ENCODE results near the gene SENP8.
A peak's percentile ranks its signal among the peaks of the same experiment; 100 is the strongest.
"Not testable (repeated sequence)": the region's sequence is repeated elsewhere in the genome, so short reads cannot be mapped to it uniquely, and the experiment has no call there.

SENP8 gene

GRCh38 chr15:72118017-72118978, at the start of gene SENP8, which contains the start of gene MYO9A:
Gene SENP8 (plus strand): TSS chr15:72118403. CDS start chr15:72139624, 21,221 bp downstream.
Gene MYO9A (minus strand): TSS chr15:72118150. CDS start chr15:72046563, 71,587 bp downstream.
- peak; percentile 93 to 99 (median 96) for DNase-seq
- intact Hi-C loops (cut with DNase I), result loop anchor here (2.0 kb wide), 1 partner anchor 113 kb away; the partner anchor contains the start of gene PKM

- intact Hi-C loops (cut with DNase I), result no loop called here
- DNase-seq, result no peak
These were observed 49.3 kb upstream of the SENP8 start for GRCh38 chr15:72068856-72069255.

- DNase-seq, result no peak
- intact Hi-C loops (cut with DNase I), result no loop called here
These were observed 47.3 kb upstream of the SENP8 start for GRCh38 chr15:72070817-72071447.

- intact Hi-C loops (cut with DNase I), result not testable (repeated sequence)
These were observed 46.8 kb upstream of the SENP8 start for GRCh38 chr15:72071448-72071825.

GRCh38 chr15:72074335-72075060, 43.7 kb upstream of the SENP8 start:
- DNase-seq, result no peak

More at GRCh38 chr15:72071448-72071825, 46.8 kb upstream of the SENP8 start:
- not testable (repeated sequence) for DNase-seq

GRCh38 chr15:72077950-72078349, 40.3 kb upstream of the SENP8 start:
- intact Hi-C loops (cut with DNase I), result no loop called here
- no peak for DNase-seq

More at GRCh38 chr15:72074335-72075060, 43.7 kb upstream of the SENP8 start:
- intact Hi-C loops (cut with DNase I), result no loop called here

- intact Hi-C loops (cut with DNase I), result no loop called here
- no peak for DNase-seq
These were observed 39.3 kb upstream of the SENP8 start for GRCh38 chr15:72078887-72079286.

GRCh38 chr15:72082176-72082575, 36.0 kb upstream of the SENP8 start:
- intact Hi-C loops (cut with DNase I), result no loop called here

GRCh38 chr15:72086010-72086697, 32.0 kb upstream of the SENP8 start:
- intact Hi-C loops (cut with DNase I), result no loop called here
- no peak for DNase-seq

More at GRCh38 chr15:72082176-72082575, 36.0 kb upstream of the SENP8 start:
- DNase-seq, result no peak

GRCh38 chr15:72086920-72087648, 31.1 kb upstream of the SENP8 start:
- intact Hi-C loops (cut with DNase I), result no loop called here

GRCh38 chr15:72092006-72092405, 26.2 kb upstream of the SENP8 start:
- DNase-seq, result no peak
- intact Hi-C loops (cut with DNase I), result no loop called here

More at GRCh38 chr15:72086920-72087648, 31.1 kb upstream of the SENP8 start:
- DNase-seq, result no peak

GRCh38 chr15:72092691-72093090, 25.5 kb upstream of the SENP8 start:
- intact Hi-C loops (cut with DNase I), result no loop called here
- no peak for DNase-seq

- DNase-seq, result no peak
- intact Hi-C loops (cut with DNase I), result no loop called here
These were observed 21.4 kb upstream of the SENP8 start for GRCh38 chr15:72096796-72097195.

- intact Hi-C loops (cut with DNase I), result no loop called here
- no peak for DNase-seq
These were observed 20.2 kb upstream of the SENP8 start for GRCh38 chr15:72098040-72098439.

GRCh38 chr15:72099155-72099554, 19.0 kb upstream of the SENP8 start:
- DNase-seq, result no peak
- intact Hi-C loops (cut with DNase I), result no loop called here

- intact Hi-C loops (cut with DNase I); DNase-seq: not testable (repeated sequence)
These were observed 17.7 kb upstream of the SENP8 start for GRCh38 chr15:72100551-72100950.

- DNase-seq, result no peak
- intact Hi-C loops (cut with DNase I), result no loop called here
These were observed 13.1 kb upstream of the SENP8 start for GRCh38 chr15:72105111-72105510.

GRCh38 chr15:72106068-72106467, 12.1 kb upstream of the SENP8 start:
- no peak for DNase-seq
- intact Hi-C loops (cut with DNase I), result no loop called here

GRCh38 chr15:72110355-72110754, 7.8 kb upstream of the SENP8 start:
- no peak for DNase-seq
- intact Hi-C loops (cut with DNase I), result no loop called here
